Activated T-helper 1 cell treated with anti-CD3 and anti-CD28 coated beads, Interleukin-2, amount 50 U/mL, for 16 hours (primary cell): Measurements from ENCODE around the gene UNC45B.
"Not testable (repeated sequence)": the region's sequence is repeated elsewhere in the genome, so short reads cannot be mapped to it uniquely, and the experiment has no call there.

ENCODE experiments used
- DNase-seq, 2 donors: peaks; one replicate each; pipeline ENCODE4 v3.0.0-alpha.2; 2020; ENCODE audit warnings: low read depth in 1 of 2, low spot score in 1 of 2

Gene UNC45B

DNA sequence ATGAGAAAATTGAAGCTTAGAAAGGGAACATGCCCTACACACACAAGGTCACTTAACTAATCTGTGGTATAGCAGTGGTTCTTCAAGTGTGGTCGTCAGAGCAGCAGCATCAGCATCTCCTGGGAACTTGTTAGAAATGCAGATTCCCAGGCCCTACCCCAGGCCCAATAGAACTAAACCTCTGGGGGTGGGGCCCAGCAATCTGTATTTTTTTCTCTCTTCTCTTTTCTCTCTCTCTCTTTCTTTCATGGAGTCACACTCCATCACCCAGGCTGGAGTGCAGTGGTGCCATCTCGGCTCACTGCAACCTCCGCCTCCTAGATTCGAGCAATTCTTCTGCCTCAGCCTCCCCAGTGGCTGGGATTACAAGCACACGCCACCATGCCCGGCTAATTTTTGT, 9.4 kb upstream of the UNC45B start:
- no peak for DNase-seq

GRCh38 chr17:35141681-35142466, 5.7 kb upstream of the UNC45B start, which contains the start of gene NLE1:
Gene NLE1, minus strand, starts transcription at chr17:35142303. Its CDS starts 28 bp downstream, at chr17:35142275.
- peak; percentile 81 to 84 for DNase-seq

DNA sequence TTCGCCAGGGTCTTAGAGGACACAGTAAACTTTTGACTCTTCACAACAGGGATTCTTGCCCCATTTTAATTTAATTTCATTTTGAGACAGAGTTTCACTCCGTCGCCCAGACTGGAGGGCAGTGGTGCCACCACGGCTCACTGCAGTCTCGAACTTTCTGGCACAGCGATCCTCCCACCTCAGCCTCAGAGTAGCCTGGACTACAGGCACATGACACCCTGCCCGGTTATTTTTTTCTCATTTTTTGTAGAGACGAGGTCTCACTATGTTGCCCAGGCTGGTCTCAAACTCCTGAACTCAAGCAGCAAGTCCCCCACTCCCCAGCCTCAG, 5.2 kb upstream of the UNC45B start:
- DNase-seq, result no peak

DNA sequence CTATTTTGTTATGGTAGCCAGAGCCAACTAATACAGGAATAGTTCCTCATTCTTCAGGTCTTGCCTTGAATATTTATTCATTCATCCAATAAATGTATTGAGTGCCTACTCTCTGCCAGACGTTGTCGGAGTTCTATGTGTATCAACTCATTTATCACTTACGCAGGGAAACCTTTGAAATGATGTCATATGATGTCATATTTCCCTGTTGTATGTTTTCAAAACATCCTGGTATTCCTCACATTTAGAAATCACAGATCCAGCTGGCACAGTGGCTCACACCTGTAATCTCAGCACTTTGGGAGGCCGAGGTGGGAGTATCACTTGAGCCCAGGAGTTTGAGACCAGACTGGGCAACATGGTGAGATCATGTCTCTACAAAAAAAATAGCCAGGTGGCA, 2.8 kb upstream of the UNC45B start:
- DNase-seq, result no peak

GRCh38 chr17:35146214-35146833, 1.3 kb upstream of the UNC45B start:
- no peak for DNase-seq

- DNase-seq, result no peak
These were observed 527 bp downstream of the UNC45B start for GRCh38 chr17:35148144-35148543.

GRCh38 chr17:35149941-35150340, 2.3 kb downstream of the UNC45B start:
- no peak for DNase-seq

- DNase-seq, result not testable (repeated sequence)
These were observed 3.5 kb downstream of the UNC45B start for GRCh38 chr17:35151080-35151479.

DNA sequence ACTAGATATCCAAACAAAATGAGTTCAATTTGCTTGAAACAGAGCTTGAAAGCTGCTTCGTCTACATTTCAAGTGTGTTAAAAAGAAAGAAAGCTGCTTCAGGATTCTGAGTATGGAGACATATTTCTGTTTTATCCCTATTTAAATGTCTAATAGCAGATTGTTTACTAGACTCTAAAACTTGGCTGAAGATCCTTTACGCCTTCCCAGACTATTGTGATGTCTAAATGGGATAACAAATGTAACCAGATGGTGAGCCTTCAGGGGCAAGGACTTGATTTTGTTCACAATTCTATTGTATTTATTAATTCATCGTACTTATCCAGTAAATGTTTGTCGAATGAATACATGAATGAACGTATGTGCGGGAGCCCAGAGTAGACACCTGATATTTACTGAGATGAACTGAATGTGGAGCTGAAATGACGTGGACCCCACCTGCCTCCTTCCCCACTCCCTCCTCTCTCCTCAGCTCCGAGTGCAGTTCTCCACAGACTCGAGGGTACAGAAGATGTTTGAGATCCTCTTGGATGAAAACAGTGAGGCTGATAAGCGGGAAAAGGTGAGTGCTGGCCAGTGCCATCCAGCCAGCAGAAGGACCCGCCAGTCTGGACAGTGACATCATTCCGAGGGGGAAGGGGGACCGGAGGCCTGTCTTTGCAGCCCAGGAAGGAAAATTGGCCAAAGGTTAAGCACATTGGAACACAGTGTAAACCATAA, 5.0 kb downstream of the UNC45B start:
- no peak for DNase-seq

DNA sequence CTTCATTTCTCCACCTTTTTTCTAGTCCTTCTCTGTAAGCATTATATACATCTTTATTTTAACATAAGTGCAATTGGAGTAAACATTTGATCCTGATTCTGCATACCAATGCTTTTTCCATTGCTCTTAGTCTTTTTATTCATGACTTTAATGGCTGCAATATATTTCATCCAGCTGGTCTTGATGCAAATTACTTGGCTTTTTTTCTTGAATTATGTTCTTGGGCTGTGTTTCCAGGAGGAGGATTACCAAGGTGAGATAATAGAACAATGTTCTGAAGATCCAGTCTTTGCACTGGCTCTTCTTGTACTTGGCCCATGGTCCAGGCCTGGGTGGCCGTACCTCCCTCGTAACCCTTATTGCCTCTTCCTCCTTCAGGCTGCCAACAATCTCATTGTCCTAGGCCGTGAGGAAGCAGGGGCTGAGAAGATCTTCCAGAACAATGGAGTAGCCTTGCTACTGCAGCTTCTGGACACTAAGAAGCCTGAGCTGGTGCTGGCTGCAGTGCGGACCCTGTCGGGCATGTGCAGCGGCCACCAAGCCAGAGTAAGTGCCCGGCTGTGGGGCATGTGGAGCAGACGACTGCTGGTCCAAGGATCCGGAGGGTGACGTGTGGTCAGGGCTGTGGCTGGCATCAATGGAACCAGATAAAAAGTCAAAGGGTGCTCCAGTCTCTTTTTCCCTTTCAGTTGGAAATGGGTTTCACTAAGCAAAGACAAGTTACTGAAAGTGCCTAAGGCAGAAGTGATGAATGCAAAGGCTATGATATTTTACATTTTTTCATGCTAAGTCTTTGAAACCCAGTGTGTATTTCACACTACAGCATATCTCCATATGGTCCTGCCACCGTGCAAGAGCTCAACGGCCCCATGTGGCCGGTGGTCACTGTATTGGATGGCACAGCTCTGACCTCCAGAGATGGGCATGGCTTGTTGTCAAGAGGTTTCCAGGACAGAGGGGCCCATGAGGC, 6.9 kb downstream of the UNC45B start:
- DNase-seq, result no peak

DNA sequence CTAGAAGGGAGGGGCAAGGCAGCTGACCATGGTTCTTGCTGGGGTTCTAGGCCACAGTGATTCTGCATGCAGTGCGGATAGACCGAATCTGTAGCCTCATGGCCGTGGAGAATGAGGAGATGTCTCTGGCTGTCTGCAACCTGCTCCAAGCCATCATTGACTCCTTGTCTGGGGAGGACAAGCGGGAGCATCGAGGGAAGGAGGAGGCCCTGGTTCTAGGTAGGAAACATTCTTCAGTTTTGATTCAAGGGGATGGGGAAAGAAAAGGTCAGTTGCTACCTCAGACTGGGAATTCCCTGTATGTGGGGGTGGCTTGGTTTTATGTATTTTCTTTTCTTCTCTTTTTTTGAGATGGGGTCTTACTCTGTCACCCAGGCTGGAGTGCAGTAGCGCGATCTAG, 7.6 kb downstream of the UNC45B start:
- DNase-seq, result no peak

- DNase-seq, result no peak
These were observed 12.3 kb downstream of the UNC45B start for GRCh38 chr17:35159940-35160339.

GRCh38 chr17:35160354-35161201, 13.0 kb downstream of the UNC45B start:
- DNase-seq, result no peak

DNA sequence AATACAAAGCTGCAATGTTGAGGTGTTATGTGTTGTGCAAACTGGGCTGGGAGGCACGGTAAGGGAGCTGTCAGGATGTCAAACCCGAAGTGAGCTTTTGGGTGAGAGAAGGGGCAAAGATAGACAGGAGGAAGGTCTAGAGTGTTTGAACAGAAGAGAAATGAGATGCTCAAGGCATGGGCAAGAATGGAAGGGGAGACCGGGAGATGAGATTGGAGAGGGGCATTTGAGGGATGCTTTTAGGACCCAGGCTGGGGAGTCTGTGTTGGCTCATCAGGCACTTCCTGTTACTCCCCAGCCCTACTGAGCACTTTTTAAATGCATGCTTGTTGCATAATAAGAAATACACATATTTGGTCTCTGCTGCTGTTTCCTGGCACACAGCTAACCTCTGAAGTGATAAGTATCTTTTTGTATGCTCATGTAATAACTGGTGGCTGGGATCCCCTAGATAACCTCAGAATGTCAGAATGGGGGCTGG, 13.7 kb downstream of the UNC45B start:
- no peak for DNase-seq

GRCh38 chr17:35162755-35163154, 15.1 kb downstream of the UNC45B start:
- no peak for DNase-seq

DNA sequence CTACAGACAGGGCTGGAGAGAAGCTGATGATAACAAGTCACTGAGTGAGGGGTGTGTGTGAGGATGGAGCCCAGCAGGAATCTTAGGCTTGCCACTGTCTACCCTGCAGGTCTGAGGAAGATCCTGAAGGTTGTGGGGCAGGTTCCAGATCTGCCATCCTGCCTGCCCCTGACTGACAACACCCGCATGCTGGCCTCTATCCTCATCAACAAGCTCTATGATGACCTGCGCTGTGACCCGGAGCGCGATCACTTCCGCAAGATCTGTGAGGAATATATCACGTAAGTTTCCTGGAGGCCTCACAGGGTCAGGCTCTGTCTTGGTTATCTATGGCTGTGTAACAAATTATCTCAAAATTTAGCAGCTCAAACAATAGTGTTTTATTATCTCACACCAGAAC, 16.3 kb downstream of the UNC45B start:
- no peak for DNase-seq

GRCh38 chr17:35164716-35165115, 17.1 kb downstream of the UNC45B start:
- no peak for DNase-seq

- DNase-seq, result no peak
These were observed 18.9 kb downstream of the UNC45B start for GRCh38 chr17:35166526-35166925.

GRCh38 chr17:35167046-35167445, 19.4 kb downstream of the UNC45B start:
- DNase-seq, result no peak

DNA sequence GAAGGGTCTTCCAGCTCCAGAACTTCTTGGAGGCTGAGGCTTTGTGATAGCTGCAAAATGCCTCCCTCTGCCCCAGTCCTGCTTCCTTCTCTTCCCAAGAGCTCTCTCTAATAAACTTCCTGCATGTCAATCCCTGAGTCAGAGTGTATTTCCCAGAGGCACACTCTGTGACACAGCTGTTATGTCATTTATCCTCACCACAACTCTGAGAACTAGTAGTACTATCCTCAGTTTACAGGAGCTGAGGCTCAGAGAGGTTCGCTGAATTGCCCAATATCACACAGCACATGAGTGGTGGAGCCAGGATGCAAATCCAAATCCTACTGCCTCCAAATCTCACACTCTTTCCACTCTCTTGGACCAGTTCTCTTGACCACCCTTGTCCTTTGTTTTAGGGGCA, 20.0 kb downstream of the UNC45B start:
- DNase-seq, result no peak
